Mesendoderm (in vitro differentiated cells): ENCODE results near the gene FTO.

Experiments
- DNase-seq: peaks from one replicate; pipeline ENCODE4 v3.0.0; 2013
- H2AK5ac ChIP-seq: 2 replicates; pipeline ENCODE4 v1.6.1; 2013; ENCODE audit warnings: low read length, inconsistent platforms
- H2BK120ac ChIP-seq: 2 replicates; pipeline ENCODE4 v1.6.1; 2013; ENCODE audit warnings: low read depth, mild to moderate bottlenecking, low read length, moderate library complexity, mixed read lengths
- H2BK15ac ChIP-seq: replicated peaks from 2 replicates; pipeline ENCODE4 v1.6.1; 2013; ENCODE audit warnings: low read depth, mild to moderate bottlenecking, moderate library complexity
- H2BK5ac ChIP-seq: 2 replicates; pipeline ENCODE4 v1.6.1; 2013; ENCODE audit warnings: low read length, inconsistent platforms
- H3K18ac ChIP-seq: 2 replicates; pipeline ENCODE4 v1.6.1; 2013; ENCODE audit warnings: mild to moderate bottlenecking, low read length, mixed read lengths
- H3K23ac ChIP-seq: one replicate; pipeline ENCODE4 v1.6.1; 2013; ENCODE audit warnings: low read length
- H3K27ac ChIP-seq: 2 replicates; pipeline ENCODE4 v1.5.1; 2013; ENCODE audit warnings: low read depth, mild to moderate bottlenecking, inconsistent platforms, low read length, moderate library complexity
- H3K27me3 ChIP-seq: 2 replicates; pipeline ENCODE4 v1.6.1; 2013; ENCODE audit warnings: low read length, control low read depth, mild to moderate bottlenecking, inconsistent platforms; ENCODE audit not compliant: insufficient read depth, poor library complexity
- H3K36me3 ChIP-seq: 2 replicates; pipeline ENCODE4 v1.6.1; 2013; ENCODE audit warnings: low read length, inconsistent platforms; ENCODE audit not compliant: control insufficient read depth, insufficient read depth
- H3K4ac ChIP-seq: one replicate; pipeline ENCODE4 v1.6.1; 2013; ENCODE audit warnings: low read depth, mild to moderate bottlenecking, low read length, moderate library complexity
- H3K4me1 ChIP-seq: 2 replicates; pipeline ENCODE4 v1.6.1; 2013; ENCODE audit warnings: low read depth, low read length, inconsistent platforms; ENCODE audit not compliant: control insufficient read depth
- H3K4me2 ChIP-seq: 2 replicates; pipeline ENCODE4 v1.6.1; 2013; ENCODE audit warnings: low read length
- H3K4me3 ChIP-seq: 2 replicates; pipeline ENCODE4 v1.5.1; 2013; ENCODE audit warnings: mild to moderate bottlenecking, low read length
- H3K56ac ChIP-seq: one replicate; pipeline ENCODE4 v1.6.1; 2013; ENCODE audit warnings: low read length
- H3K79me1 ChIP-seq: 2 replicates; pipeline ENCODE4 v1.6.1; 2013; ENCODE audit warnings: low read length, inconsistent platforms
- H3K79me2 ChIP-seq: 2 replicates; pipeline ENCODE4 v1.6.1; 2013; ENCODE audit warnings: mild to moderate bottlenecking, low read length; ENCODE audit not compliant: control insufficient read depth, insufficient read depth
- H3K9ac ChIP-seq: 2 replicates; pipeline ENCODE4 v1.6.1; 2013; ENCODE audit warnings: low read length, inconsistent platforms
- H4K5ac ChIP-seq: one replicate; pipeline ENCODE4 v1.6.1; 2013; ENCODE audit warnings: low read length
- H4K8ac ChIP-seq: one replicate; pipeline ENCODE4 v1.6.1; 2013; ENCODE audit warnings: low read depth, mild to moderate bottlenecking, control low read depth, low read length, moderate library complexity
- WGBS: extraction: QIAGEN DNeasy Blood & Tissue Kit; methylation state at CpG from one replicate; pipeline ENCODE4 v1.1.7; 2013; ENCODE audit warnings: low lambda C conversion rate, missing lambda C conversion rate; ENCODE audit not compliant: insufficient coverage; ENCODE audit errors: extremely low coverage; 5-methylcytosine and 5-hydroxymethylcytosine counted together

FTO gene

DNA sequence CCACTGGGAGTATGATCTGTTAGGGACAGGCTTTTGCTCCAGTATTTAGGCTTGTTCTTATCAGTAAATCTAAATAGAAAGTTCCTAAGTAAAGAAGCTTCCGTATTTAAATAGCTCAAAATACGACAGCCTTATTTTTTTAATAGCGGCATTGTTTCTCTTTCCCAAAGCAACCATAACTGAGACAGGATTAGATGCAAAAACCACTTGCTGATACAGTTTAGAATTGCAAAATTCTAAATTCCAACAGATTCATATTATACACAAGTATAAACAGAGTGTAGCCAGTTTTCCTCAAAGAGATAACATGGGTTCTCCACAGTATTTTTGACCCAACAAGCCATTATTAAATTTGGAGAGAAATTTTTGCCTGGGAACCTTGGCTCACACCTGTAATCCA lies 276.7 kb downstream of the FTO start:
- H3K4me1 ChIP-seq = no peaks in the 10 kb centered on the region
- no peak overlapping the region for H3K4me2 ChIP-seq
- no peak for DNase-seq
- no peak overlapping the region for H3K27ac ChIP-seq
- no peaks in the 10 kb centered on the region for H3K36me3 ChIP-seq
- no peak overlapping the region for H4K5ac ChIP-seq
- no peak overlapping the region for H3K9ac ChIP-seq
- no peak overlapping the region for H3K4me3 ChIP-seq
- H2BK5ac ChIP-seq = no peak overlapping the region
- no peak overlapping the region for H3K4ac ChIP-seq
- no peak overlapping the region for H3K18ac ChIP-seq
- no peak overlapping the region for H3K23ac ChIP-seq
- H2BK15ac ChIP-seq = no peak overlapping the region
- no CpG with 5 or more reads among the region's 3 CpGs for WGBS
- no peak overlapping the region for H2AK5ac ChIP-seq
- H2BK120ac ChIP-seq = no peak overlapping the region
- no peaks in the 10 kb centered on the region for H3K79me1 ChIP-seq
- no peaks in the 10 kb centered on the region for H3K79me2 ChIP-seq
- H3K56ac ChIP-seq = no peak overlapping the region
- H4K8ac ChIP-seq = no peak overlapping the region
- H3K27me3 ChIP-seq = no peaks in the 10 kb centered on the region

GRCh38 chr16:53982631-53983042 lies 278.7 kb downstream of the FTO start:
- Histone ChIP-seq H3K27ac (no peak overlapping the region), H3K27me3 (no peaks in the 10 kb centered on the region), H3K79me2 (no peaks in the 10 kb centered on the region), H2BK15ac (no peak overlapping the region), H4K5ac (no peak overlapping the region), H2BK5ac (no peak overlapping the region), H3K4me1 (no peaks in the 10 kb centered on the region), H3K18ac (no peak overlapping the region), H3K36me3 (no peaks in the 10 kb centered on the region), H2AK5ac (no peak overlapping the region), H2BK120ac (no peak overlapping the region), H3K4me2 (no peak overlapping the region), H3K56ac (no peak overlapping the region), H3K4me3 (no peak overlapping the region), H3K79me1 (no peaks in the 10 kb centered on the region), H4K8ac (no peak overlapping the region), H3K4ac (no peak overlapping the region), H3K9ac (no peak overlapping the region), H3K23ac (no peak overlapping the region)
- no peak for DNase-seq
- WGBS = no CpG with 5 or more reads among the region's 3 CpGs

DNA sequence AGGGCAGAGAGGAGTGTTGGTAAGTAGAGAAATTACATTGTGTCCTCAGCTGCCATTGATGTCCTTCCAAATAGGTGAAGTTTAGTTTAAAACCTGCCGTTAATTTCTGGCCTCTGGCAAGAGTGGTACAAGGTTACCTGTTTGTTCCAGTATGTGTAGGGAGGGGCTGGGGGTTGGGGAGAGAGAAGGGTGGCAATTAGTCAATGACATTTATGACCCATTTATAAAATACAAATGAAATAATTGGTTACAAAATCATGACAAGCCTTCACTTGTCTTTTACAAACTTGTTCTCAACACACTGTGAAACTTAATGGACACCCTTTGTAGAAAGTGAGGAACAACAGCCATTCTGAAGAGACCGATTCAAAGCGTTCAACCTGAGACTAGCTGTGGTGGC lies 281.0 kb downstream of the FTO start:
- Histone ChIP-seq H3K4me1 (no peaks in the 10 kb centered on the region), H2AK5ac (no peak overlapping the region), H3K4me3 (no peak overlapping the region), H3K27ac (no peak overlapping the region), H3K56ac (no peak overlapping the region), H4K8ac (no peak overlapping the region), H3K23ac (no peak overlapping the region), H3K18ac (no peak overlapping the region), H4K5ac (no peak overlapping the region), H3K79me2 (no peaks in the 10 kb centered on the region), H3K27me3 (no peaks in the 10 kb centered on the region), H3K36me3 (no peaks in the 10 kb centered on the region), H2BK5ac (no peak overlapping the region), H3K4me2 (no peak overlapping the region), H2BK15ac (no peak overlapping the region), H3K4ac (no peak overlapping the region), H3K9ac (no peak overlapping the region), H2BK120ac (no peak overlapping the region), H3K79me1 (no peaks in the 10 kb centered on the region)
- no peak for DNase-seq
- WGBS = no CpG with 5 or more reads among the region's 3 CpGs

- no peak overlapping the region for H3K9ac ChIP-seq
- H3K27ac ChIP-seq = no peak overlapping the region
- no peaks in the 10 kb centered on the region for H3K36me3 ChIP-seq
- no peak overlapping the region for H2AK5ac ChIP-seq
- H3K4me2 ChIP-seq = no peak overlapping the region
- H4K8ac ChIP-seq = no peak overlapping the region
- H3K79me1 ChIP-seq = no peaks in the 10 kb centered on the region
- no peak overlapping the region for H2BK5ac ChIP-seq
- no peak overlapping the region for H3K4me3 ChIP-seq
- H3K56ac ChIP-seq = no peak overlapping the region
- H3K23ac ChIP-seq = no peak overlapping the region
- no peak for DNase-seq
- H3K27me3 ChIP-seq = no peaks in the 10 kb centered on the region
- H2BK15ac ChIP-seq = no peak overlapping the region
- H2BK120ac ChIP-seq = no peak overlapping the region
- H3K4ac ChIP-seq = no peak overlapping the region
- H3K4me1 ChIP-seq = no peaks in the 10 kb centered on the region
- no CpG with 5 or more reads among the region's 3 CpGs for WGBS
- H4K5ac ChIP-seq = no peak overlapping the region
- H3K18ac ChIP-seq = no peak overlapping the region
- H3K79me2 ChIP-seq = no peaks in the 10 kb centered on the region
Measured at GRCh38 chr16:53985861-53986260, 281.9 kb downstream of the FTO start.

DNA sequence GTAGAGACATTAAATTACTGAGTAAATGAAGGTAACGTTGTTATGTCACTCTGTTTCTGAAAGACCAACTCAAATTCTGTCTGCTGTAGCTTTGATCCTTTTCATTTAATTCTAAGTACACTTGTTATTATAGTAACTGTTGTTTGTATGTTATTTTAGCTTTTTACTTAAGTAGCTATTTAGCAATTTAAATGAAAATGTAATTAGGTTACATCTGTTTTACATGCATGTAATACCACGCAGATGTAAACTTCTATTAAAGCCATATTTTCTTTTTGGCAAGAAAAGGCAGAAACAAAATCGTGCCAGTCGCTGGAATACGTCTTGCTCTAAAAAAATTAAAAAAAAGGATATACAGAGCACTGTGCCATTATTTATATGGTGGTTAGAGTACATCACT lies 282.8 kb downstream of the FTO start:
- H3K4me3 ChIP-seq = no peak overlapping the region
- H2BK5ac ChIP-seq = no peak overlapping the region
- WGBS = no CpG with 5 or more reads among the region's 5 CpGs
- no peaks in the 10 kb centered on the region for H3K79me2 ChIP-seq
- no peak overlapping the region for H3K27ac ChIP-seq
- H3K9ac ChIP-seq = no peak overlapping the region
- no peak overlapping the region for H3K4ac ChIP-seq
- H3K18ac ChIP-seq = no peak overlapping the region
- no peaks in the 10 kb centered on the region for H3K27me3 ChIP-seq
- no peak overlapping the region for H3K23ac ChIP-seq
- peaks cover 6% of the 10 kb centered on the region for H3K4me1 ChIP-seq
- no peak overlapping the region for H4K8ac ChIP-seq
- H3K79me1 ChIP-seq = no peaks in the 10 kb centered on the region
- H3K56ac ChIP-seq = no peak overlapping the region
- H2AK5ac ChIP-seq = no peak overlapping the region
- H2BK15ac ChIP-seq = no peak overlapping the region
- H3K36me3 ChIP-seq = no peaks in the 10 kb centered on the region
- no peak overlapping the region for H4K5ac ChIP-seq
- DNase-seq = no peak
- H3K4me2 ChIP-seq = no peak overlapping the region
- H2BK120ac ChIP-seq = no peak overlapping the region

DNA sequence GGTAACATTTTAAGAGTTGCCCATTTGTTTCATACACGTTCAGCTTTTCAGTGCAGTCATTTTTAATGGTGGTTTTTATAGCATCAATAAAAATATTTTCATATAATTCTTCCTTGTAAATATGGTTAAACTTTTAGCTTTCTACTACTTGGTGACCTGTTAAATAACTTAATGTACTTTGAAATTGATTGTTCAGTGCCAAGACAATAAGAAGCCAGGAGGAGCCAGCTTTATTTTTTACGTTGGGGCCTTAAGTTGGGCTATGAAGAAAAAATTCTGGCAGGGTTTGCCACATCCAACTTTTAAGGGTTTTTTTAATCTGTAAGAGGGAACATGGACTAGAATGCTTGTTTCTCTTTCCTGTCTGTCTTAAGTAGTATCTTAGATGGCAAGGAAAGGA lies 284.2 kb downstream of the FTO start:
- no peaks in the 10 kb centered on the region for H3K36me3 ChIP-seq
- H2BK5ac ChIP-seq = no peak overlapping the region
- H2BK120ac ChIP-seq = no peak overlapping the region
- H2AK5ac ChIP-seq = no peak overlapping the region
- H3K27ac ChIP-seq = no peak overlapping the region
- H4K5ac ChIP-seq = no peak overlapping the region
- no peaks in the 10 kb centered on the region for H3K27me3 ChIP-seq
- no peak overlapping the region for H3K56ac ChIP-seq
- H3K4me2 ChIP-seq = no peak overlapping the region
- peaks cover 13% of the 10 kb centered on the region for H3K4me1 ChIP-seq
- WGBS = no CpG with 5 or more reads among the region's 2 CpGs
- no peak overlapping the region for H3K4me3 ChIP-seq
- H2BK15ac ChIP-seq = no peak overlapping the region
- no peaks in the 10 kb centered on the region for H3K79me2 ChIP-seq
- DNase-seq = no peak
- no peak overlapping the region for H3K23ac ChIP-seq
- H3K9ac ChIP-seq = no peak overlapping the region
- H4K8ac ChIP-seq = no peak overlapping the region
- H3K18ac ChIP-seq = no peak overlapping the region
- H3K4ac ChIP-seq = no peak overlapping the region
- H3K79me1 ChIP-seq = no peaks in the 10 kb centered on the region
